GM18511 (cell line): ENCODE data around the gene CFAP54.
"Not testable (repeated sequence)": the region's sequence is repeated elsewhere in the genome, so short reads cannot be mapped to it uniquely, and the experiment has no call there.

ENCODE experiments used
- ATAC-seq: cut with Tn5 transposase; IDR thresholded peaks from one replicate; pipeline ENCODE4 v1.9.1; 2021; ENCODE audit warnings: mild to moderate bottlenecking, moderate library complexity; ENCODE audit not compliant: unreplicated experiment

The CFAP54 gene

GRCh38 chr12:96605684-96606083 is 116.3 kb downstream of the CFAP54 start:
- ATAC-seq, result no peak

GRCh38 chr12:96606134-96606533 is 116.8 kb downstream of the CFAP54 start:
- ATAC-seq, result no peak

DNA sequence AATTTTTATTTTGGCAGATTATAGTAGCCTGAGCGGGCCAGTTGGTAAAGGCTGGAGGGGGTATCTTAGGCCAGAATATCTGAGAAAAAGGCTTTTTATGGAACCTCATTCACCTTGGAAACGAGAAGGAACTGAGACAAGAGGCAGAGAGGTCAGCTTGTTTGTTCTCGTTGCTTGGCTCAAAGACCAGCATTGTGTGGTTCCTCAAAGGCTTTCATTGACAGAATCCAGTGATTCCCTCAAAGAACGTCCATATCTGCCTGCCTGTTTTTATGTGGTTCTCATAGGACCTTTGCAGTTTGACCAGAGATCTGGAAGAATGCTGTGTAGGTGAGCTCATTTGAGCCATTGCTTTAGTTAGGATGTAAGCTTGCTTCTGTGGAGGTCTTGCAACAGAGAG is 117.3 kb downstream of the CFAP54 start:
- ATAC-seq, result no peak

- ATAC-seq, result no peak
These were observed 127.8 kb downstream of the CFAP54 start for GRCh38 chr12:96617178-96617577.

DNA sequence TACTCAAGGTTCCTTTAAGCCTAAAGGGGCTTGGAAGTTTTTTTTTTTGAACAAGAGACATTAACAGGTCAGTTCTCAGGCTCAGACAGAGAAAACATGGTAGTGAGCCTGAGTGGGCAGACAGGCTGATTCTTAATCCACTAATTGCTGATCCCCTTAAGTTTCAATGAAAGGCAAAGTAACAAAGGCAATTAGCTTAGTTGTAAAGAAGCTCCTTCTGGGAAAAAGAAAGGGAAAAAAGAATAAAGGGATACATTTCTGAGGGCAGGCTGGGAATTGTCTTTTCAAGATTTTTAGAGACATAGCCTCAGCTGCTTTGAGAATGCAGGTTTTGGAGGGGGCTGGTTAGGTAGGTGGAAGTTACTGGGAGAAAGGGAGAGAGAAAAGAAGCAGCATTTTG is 133.8 kb downstream of the CFAP54 start:
- ATAC-seq, result no peak

GRCh38 chr12:96623656-96624217 is 134.4 kb downstream of the CFAP54 start:
- ATAC-seq, result no peak

- no peak for ATAC-seq
These were observed 146.5 kb downstream of the CFAP54 start for GRCh38 chr12:96635844-96636243.

- ATAC-seq, result no peak
These were observed 147.5 kb downstream of the CFAP54 start for GRCh38 chr12:96636895-96637294.

GRCh38 chr12:96648923-96649322 is 159.5 kb downstream of the CFAP54 start:
- no peak for ATAC-seq

DNA sequence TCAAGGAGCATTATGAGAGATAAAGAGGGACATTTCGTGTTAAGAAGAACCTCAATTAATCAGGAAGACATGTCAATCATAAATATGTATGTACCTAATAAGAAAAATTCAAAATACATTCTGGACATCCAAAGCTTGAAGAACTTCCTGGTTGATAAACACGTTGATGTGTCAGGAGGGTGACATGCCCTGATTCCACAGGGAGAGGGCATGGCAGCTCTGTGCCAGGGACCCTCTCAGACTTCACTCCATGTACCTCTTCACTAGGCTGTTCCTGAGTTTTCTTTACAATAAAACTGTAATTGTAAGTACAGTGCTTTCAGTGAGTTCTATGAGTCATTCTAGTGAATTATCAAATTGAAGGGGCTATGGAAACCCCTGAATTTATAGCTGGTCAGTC is 163.5 kb downstream of the CFAP54 start:
- ATAC-seq, result no peak

DNA sequence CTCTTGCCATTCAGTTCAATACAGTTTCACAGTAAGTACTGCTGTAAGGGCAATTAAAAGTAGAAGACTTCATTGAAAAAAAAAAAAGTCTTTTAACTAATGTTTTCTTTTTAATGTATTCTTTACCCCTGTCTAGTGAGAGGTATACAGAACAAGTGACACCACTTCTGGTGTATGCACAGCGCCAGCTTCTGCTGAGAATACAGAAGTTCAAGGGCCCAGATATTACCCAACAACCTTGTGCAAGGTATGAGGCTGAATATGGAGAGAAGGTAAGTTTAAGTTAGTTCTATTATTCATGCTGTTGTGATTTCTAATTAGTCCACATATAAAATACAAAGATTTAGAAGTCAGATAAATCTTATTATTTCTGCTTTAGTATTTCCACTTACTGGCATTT is 168.7 kb downstream of the CFAP54 start:
- no peak for ATAC-seq

DNA sequence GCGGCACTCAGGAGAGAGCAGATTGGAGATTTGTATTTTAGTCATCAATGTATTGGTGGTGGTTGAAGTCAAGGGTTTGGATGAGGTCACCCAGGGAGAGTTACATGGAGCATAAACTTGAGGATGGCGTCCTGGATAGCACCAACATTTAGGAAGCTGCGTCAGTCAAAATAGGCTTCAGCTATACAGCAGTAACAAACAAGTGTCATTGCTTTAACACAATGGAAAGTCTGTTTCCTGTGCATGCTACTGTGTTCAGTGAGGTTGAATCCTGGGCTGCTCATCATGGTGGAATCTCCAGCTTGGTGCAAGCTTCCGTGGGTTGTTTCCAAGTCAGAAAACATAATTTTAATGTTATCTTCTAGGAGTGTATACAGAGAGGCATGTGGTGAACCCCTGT is 180.4 kb downstream of the CFAP54 start:
- no peak for ATAC-seq

DNA sequence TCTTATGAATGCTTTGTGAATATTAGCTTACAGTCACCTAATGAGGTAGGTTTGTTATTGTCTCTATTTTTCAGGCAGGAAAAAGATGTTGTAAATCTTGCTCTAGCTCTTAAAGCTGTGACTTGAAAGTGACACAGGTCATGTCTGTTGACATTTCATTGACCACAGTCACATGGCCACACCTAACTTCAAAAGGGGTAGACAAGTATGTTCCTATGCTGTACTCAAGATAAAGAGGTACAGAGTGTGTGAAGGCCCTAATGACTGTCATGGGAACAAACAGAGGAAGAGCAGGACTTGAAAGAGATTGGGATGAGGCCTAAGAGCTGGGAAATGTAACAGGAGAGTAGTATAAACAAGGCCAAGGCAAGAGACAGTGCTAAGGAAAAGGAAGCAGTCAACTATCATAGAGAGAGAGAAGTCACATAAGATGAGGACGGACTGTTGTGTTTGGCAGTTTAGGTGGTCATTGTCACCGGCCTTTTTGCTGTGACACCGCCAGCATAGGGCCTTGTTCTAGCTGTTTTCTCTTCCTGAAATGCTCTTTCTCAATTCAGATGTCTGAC is 181.0 kb downstream of the CFAP54 start:
- ATAC-seq, result no peak

- ATAC-seq, result not testable (repeated sequence)
These were observed 186.1 kb downstream of the CFAP54 start for GRCh38 chr12:96675519-96675918.

DNA sequence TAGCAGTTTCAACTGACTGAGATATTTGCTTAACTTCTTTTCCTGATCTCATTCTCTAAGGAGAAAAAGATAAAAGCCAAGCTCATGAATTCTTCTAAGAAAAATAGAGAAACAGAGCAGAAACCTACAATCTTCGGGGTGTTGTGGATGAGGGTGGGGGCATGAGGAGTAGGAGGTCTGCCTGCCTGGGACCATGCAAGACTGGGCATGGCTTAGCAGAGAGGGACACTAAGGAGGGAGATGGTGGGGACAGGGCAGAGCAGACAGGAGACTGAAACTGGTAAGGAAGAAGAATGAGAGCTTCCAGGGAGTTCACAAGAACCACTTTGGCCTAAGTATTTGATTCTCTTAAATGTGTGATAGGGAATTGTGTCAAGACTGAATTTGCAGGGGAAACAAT is 188.0 kb downstream of the CFAP54 start:
- no peak for ATAC-seq

DNA sequence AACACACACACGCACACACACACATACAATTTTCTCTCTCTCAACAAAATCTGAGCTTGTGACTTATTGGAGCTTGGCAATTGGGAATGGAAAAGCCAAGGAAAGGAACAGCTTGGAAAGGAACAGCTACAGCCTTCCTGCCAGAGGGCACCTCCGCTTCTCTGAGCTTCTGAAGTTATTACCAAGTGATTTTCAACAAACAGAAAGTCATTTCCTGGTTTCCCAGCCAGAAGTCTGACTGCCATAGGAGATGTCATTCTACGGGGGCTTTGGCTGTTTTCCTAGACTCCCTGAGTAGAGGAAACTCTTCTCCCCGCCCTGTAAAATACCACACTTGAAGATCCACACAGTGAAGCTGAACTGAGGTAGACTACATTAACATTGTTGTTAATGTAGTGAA is 198.3 kb downstream of the CFAP54 start:
- ATAC-seq, result no peak

- no peak for ATAC-seq
These were observed 209.1 kb downstream of the CFAP54 start for GRCh38 chr12:96698521-96698920.

GRCh38 chr12:96698965-96699364 is 209.6 kb downstream of the CFAP54 start:
- no peak for ATAC-seq

DNA sequence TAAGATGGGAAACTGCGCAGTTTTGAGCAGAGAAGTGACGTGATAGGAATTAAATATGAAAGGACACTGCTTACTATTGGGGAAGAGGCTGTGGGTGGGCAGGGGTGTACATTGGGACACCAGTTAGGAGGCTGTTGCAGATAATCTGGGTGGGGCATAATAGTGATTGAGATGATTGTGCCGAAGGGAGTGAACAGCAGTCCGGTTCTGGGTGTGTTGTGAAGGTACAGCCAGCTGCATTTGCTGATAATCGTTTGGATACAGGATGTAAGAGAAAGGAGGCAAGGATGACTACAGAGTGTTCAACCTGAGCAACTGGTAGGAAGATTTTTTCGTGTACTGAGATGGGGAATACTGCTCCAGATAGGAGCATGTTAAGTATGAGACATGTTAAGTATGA is 212.5 kb downstream of the CFAP54 start:
- ATAC-seq, result no peak

GRCh38 chr12:96710127-96710745 is 220.9 kb downstream of the CFAP54 start:
- no peak for ATAC-seq

DNA sequence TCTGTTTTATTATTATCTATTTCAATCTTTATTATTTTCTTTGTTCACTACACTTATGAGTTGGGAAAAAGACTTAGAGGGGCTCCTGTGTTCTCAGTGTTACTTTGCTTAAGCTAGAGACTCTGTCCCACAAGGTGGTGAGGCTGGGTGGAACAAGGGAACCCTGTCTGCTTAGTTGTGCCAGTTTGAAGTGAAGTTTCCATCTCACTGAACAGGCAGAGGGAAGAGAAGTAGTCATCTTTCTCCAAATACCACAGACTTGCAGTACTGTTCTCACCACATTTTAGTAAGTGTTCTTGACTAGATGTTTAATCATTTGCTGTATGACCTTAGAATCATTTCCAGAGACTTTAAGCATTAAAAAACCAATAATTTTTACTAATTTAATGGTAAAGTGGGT is 222.0 kb downstream of the CFAP54 start:
- ATAC-seq, result no peak

DNA sequence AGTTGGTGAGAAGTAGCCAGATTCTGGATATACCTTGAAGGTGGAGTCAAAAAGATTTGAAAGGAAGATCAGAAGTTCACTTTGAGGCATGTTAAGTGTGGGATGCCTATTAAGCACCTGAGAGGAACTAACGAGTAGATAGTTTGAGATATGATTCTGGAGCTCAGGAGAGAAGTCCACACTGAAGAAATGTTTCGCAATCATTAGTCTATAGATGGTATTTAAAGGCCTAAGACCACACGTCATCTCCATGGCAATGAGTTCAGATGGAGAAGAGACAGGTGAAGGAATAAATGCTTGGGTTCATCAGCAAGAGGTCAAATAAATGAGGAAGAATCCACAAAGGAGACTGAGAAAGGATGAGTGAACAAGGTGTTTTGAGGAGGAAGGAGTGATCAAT is 224.8 kb downstream of the CFAP54 start:
- no peak for ATAC-seq
